ENCODE results near the gene GSTM5. TPM values are rescaled to one million over a fixed set of nuclear protein-coding genes. Genes with fewer than 3 reads are reported as not detected.
"Not testable (repeated sequence)": the region's sequence is repeated elsewhere in the genome, so short reads cannot be mapped to it uniquely, and the experiment has no call there.

Gene GSTM5
- total and polyA plus RNA-seq, 2 of the 13 experiments (the other 11 are each of a cell fraction or from before 2014, with no cell fraction given) = not detected

GRCh38 chr1:109705411-109705810 lies 6.6 kb upstream of the GSTM5 start:
- Histone ChIP-seq H3K27ac (ENCODE audit: extremely low read length, insufficient read depth, low read length) (no peak overlapping the region), H3K4me3 (replicated peaks in 1 of 3; ENCODE audit: insufficient read depth in 1 of 3, low read depth in 2 of 3, low read length in 3 of 3) (no peak overlapping the region), H4K20me1 (ENCODE audit: insufficient read depth, low read length) (no peaks in the 10 kb centered on the region), H3K79me2 (ENCODE audit: insufficient read depth, low read length) (no peaks in the 10 kb centered on the region), H3K4me2 (ENCODE audit: low read depth, low read length) (no peak overlapping the region), H3K27me3 (ENCODE audit: control insufficient read depth in 1 of 2, insufficient read depth in 2 of 2, low read length in 2 of 2) (peaks cover 2 to 13% of the 10 kb centered on the region in 2 experiments; a peak in 2 of 5 replicates), H3K9me3 (ENCODE audit: low read length) (no peaks in the 10 kb centered on the region), H3K9ac (ENCODE audit: insufficient read depth, low read depth, low read length) (no peak overlapping the region), H2AFZ (ENCODE audit: low read length) (no peak overlapping the region), H3K4me1 (ENCODE audit: insufficient read depth, low read length) (no peaks in the 10 kb centered on the region), H3K36me3 (replicated peaks in 1 of 2; ENCODE audit: control insufficient read depth in 1 of 2, insufficient read depth in 2 of 2, low read length in 2 of 2) (no peaks in the 10 kb centered on the region)
- POLR2A ChIA-PET = no interaction called here
- no peak for TF ChIP-seq ZNF17 (CRISPR knock-in tag; IDR thresholded peaks at IDR 0.05)
- no peak for TF ChIP-seq ZFY (CRISPR knock-in tag; IDR thresholded peaks at IDR 0.05)
- TF ChIP-seq ZNF652 (CRISPR knock-in tag; IDR thresholded peaks at IDR 0.05; ENCODE audit: borderline replicate concordance, low read depth) = no peak
- TF ChIP-seq TIGD3 (CRISPR knock-in tag; IDR thresholded peaks at IDR 0.05; ENCODE audit: borderline replicate concordance) = no peak
- no peak for TF ChIP-seq BRCA1 (CRISPR knock-in tag; IDR thresholded peaks at IDR 0.05)
- TF ChIP-seq ZNF839 (CRISPR knock-in tag; IDR thresholded peaks at IDR 0.05; ENCODE audit: borderline replicate concordance) = no peak
- no peak for TF ChIP-seq ARNT (IDR thresholded peaks at IDR 0.05)
- in situ Hi-C loops (cut with HindIII; ENCODE audit: extremely low pct_ligation_motif_present, low pct_unique_long_range_greater_than_20kb) = loop anchor here (5.0 kb wide), 1 partner anchor 63 kb away; no protein-coding TSS in a partner anchor
- DNase-seq (ENCODE audit: low spot score) (no peak), FAIRE-seq (no peak), ATAC-seq (no peak)
- intact Hi-C loops (cut with micrococcal nuclease; ENCODE audit: unreplicated experiment) = loop anchor here (2.0 kb wide), 1 partner anchor 63 kb away; no protein-coding TSS in a partner anchor
- WGBS (ENCODE audit: low lambda C conversion rate) = 36% methylated on average over 3 of the region's 4 CpGs
- CTCF ChIA-PET (ENCODE audit: low intra/inter-chr PET ratio, low total read pairs) = no interaction called here
- no TSS peak for BruUV-seq (replicated peaks)

GRCh38 chr1:109708949-109709348 lies 3.1 kb upstream of the GSTM5 start:
- H4K20me1 ChIP-seq (ENCODE audit: insufficient read depth, low read length); H2AFZ ChIP-seq (ENCODE audit: low read length); DNase-seq (ENCODE audit: low spot score); H3K4me1 ChIP-seq (ENCODE audit: insufficient read depth, low read length); BruUV-seq (replicated peaks); H3K79me2 ChIP-seq (ENCODE audit: insufficient read depth, low read length); H3K9ac ChIP-seq (ENCODE audit: insufficient read depth, low read depth, low read length); intact Hi-C loops (cut with micrococcal nuclease; ENCODE audit: unreplicated experiment); FAIRE-seq; H3K27ac ChIP-seq (ENCODE audit: extremely low read length, insufficient read depth, low read length); POLR2A ChIA-PET; H3K4me2 ChIP-seq (ENCODE audit: low read depth, low read length); CTCF ChIA-PET (ENCODE audit: low intra/inter-chr PET ratio, low total read pairs); H3K4me3 ChIP-seq (replicated peaks in 1 of 3; ENCODE audit: insufficient read depth in 1 of 3, low read depth in 2 of 3, low read length in 3 of 3); ATAC-seq; H3K36me3 ChIP-seq (replicated peaks in 1 of 2; ENCODE audit: control insufficient read depth in 1 of 2, insufficient read depth in 2 of 2, low read length in 2 of 2); H3K9me3 ChIP-seq (ENCODE audit: low read length): not testable (repeated sequence)
- peaks cover 3 to 13% of the 10 kb centered on the region in 2 experiments; a peak in 2 of 5 replicates for H3K27me3 ChIP-seq (ENCODE audit: control insufficient read depth in 1 of 2, insufficient read depth in 2 of 2, low read length in 2 of 2)
- 33% methylated on average over 4 of the region's 4 CpGs for WGBS (ENCODE audit: low lambda C conversion rate)
- in situ Hi-C loops (cut with HindIII; ENCODE audit: extremely low pct_ligation_motif_present, low pct_unique_long_range_greater_than_20kb) = loop anchor here (5.0 kb wide), 1 partner anchor 67 kb away; no protein-coding TSS in a partner anchor

- H3K4me2 ChIP-seq (ENCODE audit: low read depth, low read length); ATAC-seq; H4K20me1 ChIP-seq (ENCODE audit: insufficient read depth, low read length); H3K9me3 ChIP-seq (ENCODE audit: low read length); FAIRE-seq; CTCF ChIA-PET (ENCODE audit: low intra/inter-chr PET ratio, low total read pairs); H3K27ac ChIP-seq (ENCODE audit: extremely low read length, insufficient read depth, low read length); POLR2A ChIA-PET; H3K36me3 ChIP-seq (replicated peaks in 1 of 2; ENCODE audit: control insufficient read depth in 1 of 2, insufficient read depth in 2 of 2, low read length in 2 of 2); H3K4me3 ChIP-seq (replicated peaks in 1 of 3; ENCODE audit: insufficient read depth in 1 of 3, low read depth in 2 of 3, low read length in 3 of 3); H3K4me1 ChIP-seq (ENCODE audit: insufficient read depth, low read length); DNase-seq (ENCODE audit: low spot score); H3K9ac ChIP-seq (ENCODE audit: insufficient read depth, low read depth, low read length); BruUV-seq (replicated peaks); H2AFZ ChIP-seq (ENCODE audit: low read length); H3K79me2 ChIP-seq (ENCODE audit: insufficient read depth, low read length): not testable (repeated sequence)
- intact Hi-C loops (cut with micrococcal nuclease; ENCODE audit: unreplicated experiment) = loop anchor here (10.0 kb wide), 1 partner anchor 275 kb away; the partner anchor contains the start of gene AHCYL1
- in situ Hi-C loops (cut with HindIII; ENCODE audit: extremely low pct_ligation_motif_present, low pct_unique_long_range_greater_than_20kb) = loop anchor here (5.0 to 10.0 kb wide), 3 partner anchors 45 to 165 kb away; partner anchors contain the start of genes GNAI3 and GSTM2
- H3K27me3 ChIP-seq (ENCODE audit: control insufficient read depth in 1 of 2, insufficient read depth in 2 of 2, low read length in 2 of 2) = peaks cover 3 to 20% of the 10 kb centered on the region in 2 experiments; a peak in 2 of 5 replicates
Observed at GRCh38 chr1:109709822-109710221, 2.2 kb upstream of the GSTM5 start.

Measured in HepG2 (cell line).